SW 1271 (cell line): Measurements from ENCODE around the gene CD34.
A peak's percentile ranks its signal among the peaks of the same experiment; 100 is the strongest.

Experiments
- DNase-seq, 2 experiments: peaks; one replicate each; lab custom pipeline; 2025; lab: John Stamatoyannopoulos, UW

CD34 gene

DNA sequence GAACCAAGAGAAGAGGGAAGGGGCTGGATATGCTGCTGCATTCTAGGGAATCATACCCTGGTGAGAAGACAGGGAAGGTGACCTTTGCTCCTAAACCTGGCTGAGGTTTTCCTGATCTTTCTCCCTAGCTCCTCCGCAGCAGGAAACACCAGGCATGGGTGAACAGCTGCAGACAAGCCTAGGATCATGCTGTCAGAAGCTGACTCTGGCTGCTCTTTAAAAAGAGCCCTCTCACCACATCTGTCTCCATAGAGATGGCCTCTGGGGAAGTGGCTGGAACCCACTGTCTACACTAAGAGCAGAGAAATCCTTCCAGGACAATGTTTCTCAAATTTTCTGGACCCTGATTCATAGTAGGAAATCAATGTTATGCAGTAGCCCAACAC lies 57.6 kb downstream of the CD34 start:
- DNase-seq: no peak

DNA sequence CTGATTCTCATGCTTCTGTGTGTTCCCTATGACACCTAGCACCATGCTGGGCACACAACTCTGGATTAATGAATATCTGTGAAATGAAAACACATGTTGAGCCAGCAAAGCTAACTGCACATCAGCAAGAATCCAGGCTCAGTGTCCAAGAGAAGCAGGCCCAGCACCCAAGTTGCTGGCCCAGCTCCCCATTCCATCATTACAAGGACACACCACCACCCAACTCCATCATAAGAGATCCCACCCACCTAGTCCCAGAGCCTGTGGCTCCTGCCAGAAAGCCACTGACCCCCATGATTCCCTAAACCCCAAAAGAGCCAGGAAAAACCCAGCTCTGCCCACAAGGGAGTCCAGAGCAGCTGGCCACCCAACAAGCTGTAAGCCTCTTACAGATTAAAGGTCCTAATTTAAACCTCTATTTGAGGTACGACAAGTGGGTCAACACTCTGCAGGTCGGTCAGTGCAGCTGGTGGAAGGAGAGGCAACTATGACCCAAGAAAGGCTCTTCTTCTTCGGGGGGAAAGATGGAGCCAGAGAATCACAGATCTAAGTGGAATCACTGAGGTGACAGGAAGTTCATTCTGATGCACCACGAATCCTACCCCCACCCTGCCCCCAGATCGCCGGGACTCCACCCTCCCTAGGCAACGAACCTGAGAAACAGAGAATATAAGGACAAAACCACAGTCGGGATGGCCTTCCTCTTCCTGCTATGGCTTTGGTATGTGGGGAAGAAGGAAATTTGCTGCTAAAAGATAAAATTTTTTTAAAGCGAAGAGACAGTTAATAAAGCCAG lies 58.2 kb downstream of the CD34 start:
- no peak for DNase-seq

DNA sequence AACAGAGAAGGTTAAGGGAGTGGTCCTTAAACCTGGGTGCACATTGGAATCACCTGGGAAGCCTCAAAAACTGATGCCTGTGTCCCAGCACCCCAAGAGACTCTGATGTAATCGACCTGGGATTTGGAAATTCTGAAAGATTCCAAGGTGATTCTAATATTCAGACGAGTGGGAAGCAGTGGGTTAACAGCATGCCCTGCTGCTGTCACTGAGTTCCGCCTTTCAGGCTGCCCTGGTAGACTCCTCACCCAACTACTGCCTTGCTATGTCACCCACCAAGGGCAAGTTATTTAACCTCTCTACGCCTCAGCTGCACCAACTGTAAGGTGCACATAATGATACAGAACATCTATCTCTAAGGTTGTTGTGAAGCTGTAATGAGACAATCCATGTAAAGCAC lies 59.2 kb downstream of the CD34 start:
- DNase-seq: no peak

GRCh38 chr1:207850621-207851407 lies 60.1 kb downstream of the CD34 start:
- no peak for DNase-seq

- no peak for DNase-seq
These were observed 61.3 kb downstream of the CD34 start for GRCh38 chr1:207849646-207850045.

DNA sequence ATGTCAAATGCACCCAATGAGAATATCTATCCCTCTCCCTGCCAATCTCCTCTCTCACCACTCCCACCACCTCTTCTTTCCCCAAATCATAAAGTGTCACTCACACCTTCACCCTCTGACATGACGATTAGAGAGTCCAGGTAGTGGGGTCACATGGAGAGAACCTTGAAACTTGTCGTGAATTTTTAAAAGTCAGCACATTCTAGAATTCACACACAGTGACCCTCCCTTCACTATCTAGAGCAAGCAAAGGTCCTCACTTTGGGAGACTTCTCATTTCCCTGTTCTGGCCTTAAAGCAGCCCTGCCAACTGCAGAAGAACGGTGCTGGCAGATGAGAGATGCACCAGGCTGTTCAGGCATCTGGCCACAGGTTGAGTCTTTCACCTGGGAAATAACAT lies 61.9 kb downstream of the CD34 start:
- DNase-seq: no peak

- peak in 1 of 2 experiments; percentile 61 for DNase-seq
These were observed 62.7 kb downstream of the CD34 start for GRCh38 chr1:207848234-207848633.

- DNase-seq: no peak
These were observed 63.8 kb downstream of the CD34 start for GRCh38 chr1:207847116-207847515.

- DNase-seq: no peak
These were observed 65.8 kb downstream of the CD34 start for GRCh38 chr1:207845109-207845508.

- DNase-seq: no peak
These were observed 66.6 kb downstream of the CD34 start for GRCh38 chr1:207844371-207844770.

DNA sequence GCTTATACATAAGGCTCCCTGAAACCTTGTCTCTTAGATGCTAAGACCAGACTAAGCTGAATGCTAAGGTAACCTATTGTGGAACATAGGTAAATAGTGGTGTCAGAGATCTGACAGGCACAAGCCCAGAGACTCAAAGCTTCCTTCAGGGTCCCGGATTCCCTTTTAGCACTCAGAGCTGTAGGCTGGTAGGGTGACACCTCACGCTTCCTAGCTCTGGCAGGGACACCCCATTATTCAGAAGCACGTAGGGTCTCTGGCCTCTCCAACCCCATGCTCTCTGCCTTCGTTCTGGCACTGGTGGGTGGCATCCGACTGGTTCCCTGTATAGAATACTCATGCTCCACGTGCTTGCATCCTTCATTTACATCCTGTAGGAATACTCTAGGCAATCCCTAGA lies 68.4 kb downstream of the CD34 start:
- no peak for DNase-seq

GRCh38 chr1:207841901-207842300 lies 69.0 kb downstream of the CD34 start:
- DNase-seq: no peak

- DNase-seq: no peak
These were observed 69.6 kb downstream of the CD34 start for GRCh38 chr1:207841293-207841692.

GRCh38 chr1:207840380-207840779 lies 70.5 kb downstream of the CD34 start:
- DNase-seq: no peak

GRCh38 chr1:207839083-207839413 lies 71.9 kb downstream of the CD34 start:
- DNase-seq: no peak

DNA sequence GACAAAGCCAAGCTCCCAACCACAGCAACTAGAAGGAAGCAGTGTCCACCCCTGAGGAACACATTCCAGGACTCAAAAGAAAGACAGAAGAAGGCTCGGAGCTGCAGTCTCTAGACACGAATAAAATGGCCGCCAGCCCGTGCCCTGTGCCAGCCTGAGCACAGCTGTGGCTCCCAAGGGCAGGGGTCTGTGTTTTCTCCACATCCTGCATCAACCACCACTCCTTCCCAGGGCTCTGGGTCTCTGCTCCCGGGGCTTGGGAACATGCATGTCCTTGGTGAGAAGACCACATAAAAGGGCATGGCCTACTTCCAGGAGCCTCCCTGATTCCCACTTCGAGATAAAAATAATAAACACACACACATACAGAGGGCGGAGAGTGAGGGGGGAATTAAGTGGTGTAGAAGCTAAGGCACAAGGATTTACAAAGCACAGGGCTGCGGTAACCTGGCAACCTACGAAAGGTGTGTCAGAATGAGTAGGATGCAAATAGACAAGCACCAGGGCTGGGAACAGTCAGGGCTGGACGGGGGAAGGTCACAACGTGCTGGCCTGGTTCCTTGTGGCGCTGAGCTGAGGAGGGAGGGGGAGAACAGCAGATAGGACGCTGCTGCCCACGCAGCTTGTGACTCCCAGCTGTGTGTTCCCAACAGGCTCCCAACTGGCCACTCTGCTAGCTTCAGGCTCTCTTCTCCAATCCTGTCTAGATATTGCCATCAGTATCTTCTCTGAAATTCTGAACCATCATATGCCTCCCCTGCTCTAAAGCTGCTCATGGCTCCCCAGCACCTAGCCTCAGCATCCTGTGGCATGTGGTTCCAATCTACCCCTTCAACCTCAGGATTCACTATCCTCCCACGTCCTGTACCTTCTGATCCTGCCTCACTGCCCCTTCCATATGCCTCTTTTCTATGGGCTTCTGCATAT lies 72.5 kb downstream of the CD34 start:
- DNase-seq: no peak

DNA sequence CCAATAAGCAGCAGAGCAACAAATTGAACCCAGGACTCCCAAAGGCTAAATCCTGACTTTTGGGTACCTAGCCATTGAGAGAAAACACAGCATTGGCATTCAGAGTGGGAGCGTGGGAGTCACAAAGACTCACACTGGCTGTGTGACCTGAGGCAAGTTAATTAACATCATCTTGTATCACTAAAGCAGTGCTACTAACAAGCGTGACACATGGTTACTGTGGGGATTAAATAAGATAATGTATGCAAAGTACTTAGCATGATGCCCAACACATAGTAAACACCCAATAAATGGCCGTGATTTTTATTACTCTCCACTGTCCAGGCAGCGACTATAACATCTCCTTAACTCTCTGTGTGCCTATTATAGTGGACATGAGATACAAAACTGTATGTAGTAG lies 73.3 kb downstream of the CD34 start:
- no peak for DNase-seq

DNA sequence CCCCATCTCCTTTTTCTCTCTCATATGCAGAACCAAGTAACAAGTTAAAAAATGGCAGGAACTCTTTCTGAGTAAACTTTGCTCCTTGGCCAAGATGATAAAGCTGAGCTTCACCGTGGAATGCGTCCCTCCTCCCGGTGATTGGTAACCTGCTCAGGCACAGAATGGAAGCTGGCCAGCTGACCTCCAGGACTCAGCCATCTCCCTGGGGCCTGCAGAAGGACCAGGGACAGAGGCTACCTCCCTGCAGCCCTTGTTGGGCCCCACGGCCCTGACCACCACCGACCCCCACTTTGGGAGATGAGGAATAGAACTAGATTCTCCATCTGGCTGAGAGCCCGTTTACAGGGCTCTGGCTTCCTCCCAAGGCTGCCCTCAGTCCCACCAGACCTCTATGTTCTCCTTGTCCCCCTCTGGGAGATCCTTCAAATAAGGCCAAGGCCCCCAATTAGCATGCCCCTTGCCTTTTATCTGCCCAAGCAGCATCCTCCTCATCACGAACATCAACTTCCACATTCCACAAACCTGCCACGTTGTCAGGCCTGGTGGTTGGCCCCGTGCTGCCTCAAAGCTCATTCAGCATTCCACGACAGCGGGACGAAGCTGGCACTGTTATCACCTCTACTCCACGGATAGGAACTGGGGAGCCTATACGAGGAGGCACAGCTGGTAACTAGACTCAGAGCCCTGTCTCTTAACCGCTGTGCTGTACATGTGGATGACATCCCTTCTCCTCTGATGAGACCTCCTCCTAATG lies 74.2 kb downstream of the CD34 start:
- DNase-seq: no peak

DNA sequence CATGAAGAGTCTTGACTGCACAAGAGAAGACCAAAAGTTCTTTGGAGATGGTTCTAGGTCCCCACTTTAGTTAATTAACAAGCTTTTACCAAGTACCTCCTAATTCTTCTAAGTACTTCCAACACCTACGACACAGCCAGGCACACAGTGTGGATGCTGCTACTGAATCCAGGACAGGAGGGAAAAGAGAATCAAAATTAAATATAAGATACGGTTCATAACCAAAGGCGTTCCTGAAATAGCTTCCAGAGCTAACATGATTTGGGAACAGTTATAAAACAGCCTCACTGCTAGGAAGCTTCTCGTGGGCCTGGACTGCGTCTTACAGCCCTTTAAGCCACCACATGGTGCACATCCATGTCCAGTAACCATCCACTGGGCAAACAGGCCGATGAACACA lies 75.0 kb downstream of the CD34 start:
- DNase-seq: no peak

- no peak for DNase-seq
These were observed 76.8 kb downstream of the CD34 start for GRCh38 chr1:207833956-207834660.

- DNase-seq: no peak
These were observed 77.5 kb downstream of the CD34 start for GRCh38 chr1:207833381-207833780.
